Breast epithelium (tissue), 4 donors: ENCODE measurements around the gene FAM114A1. TPM values are rescaled to one million over a fixed set of nuclear protein-coding genes. Genes with fewer than 3 reads are reported as not detected.
A peak's percentile ranks its signal among the peaks of the same experiment; 100 is the strongest.

Experiments used
- DNase-seq, 2 donors: peaks; one replicate each; pipeline ENCODE4 v3.0.0-alpha.2; 2019; ENCODE audit warnings: low spot score in 2 of 2
- H3K27ac ChIP-seq, 2 donors: fragments of 200-600 bp; sonication (generic) in 1 of 2; one replicate each; pipeline ENCODE4 v1.5.1; 2016 to 2019; ENCODE audit warnings: mild to moderate bottlenecking in 1 of 2
- H3K27me3 ChIP-seq, 2 donors: fragments of 200-600 bp; sonication (generic) in 1 of 2; one replicate each; pipeline versions ENCODE4 v1.5.1 to v1.6.0; 2017 to 2019; ENCODE audit warnings: control low read depth in 1 of 2, mild to moderate bottlenecking in 1 of 2
- H3K36me3 ChIP-seq: fragments of 200-600 bp; one replicate; pipeline ENCODE4 v1.5.1; 2019
- H3K4me1 ChIP-seq, 2 donors: fragments of 200-600 bp; sonication (generic); one replicate each; pipeline ENCODE4 v1.5.1; 2016 to 2019; ENCODE audit warnings: control low read depth in 1 of 2
- H3K4me3 ChIP-seq, 3 donors: fragments of 200-600 bp; sonication (generic); 1 replicate in 2 of 3; 2 replicates in 1 of 3; pipeline ENCODE4 v1.5.1; 2016 to 2019; ENCODE audit warnings: mild to moderate bottlenecking in 3 of 3, moderate library complexity in 2 of 3
- H3K9me3 ChIP-seq, 2 donors: fragments of 200-600 bp; sonication (generic) in 1 of 2; one replicate each; pipeline ENCODE4 v1.5.1; 2016 to 2019; ENCODE audit warnings: control low read depth in 1 of 2
- POLR2A ChIP-seq: fragments of 450-650 bp; IDR thresholded peaks from one replicate; pipeline ENCODE4 v1.6.1; 2016; ENCODE audit warnings: antibody characterized with exemption, mild to moderate bottlenecking, moderate library complexity
- POLR2AphosphoS5 ChIP-seq, 3 donors: sonication (generic); formaldehyde crosslinking; IDR thresholded peaks; one replicate each; pipeline ENCODE4 v1.6.1; 2017; ENCODE audit warnings: antibody characterized with exemption in 3 of 3
- intact Hi-C: fragments of 100-400 bp; cut with DNase I; formaldehyde crosslinking; loops from one replicate; pipeline ENCODE4 v1.15.1; 2023; ENCODE audit warnings: low total_unique reads
- total RNA-seq, 3 donors: library from RNA; depleted of rRNA; stranded (reverse); fragments of >200 nt; gene quantifications; one replicate each; pipeline ENCODE4 v1.1.0, GENCODE V29; 2016
- TF ChIP-seq, protein P1 (sequence below), 3 donors: fragments of 450-650 bp; IDR thresholded peaks; one replicate each; pipeline ENCODE4 v1.5.1; 2016 to 2017; ENCODE audit warnings: antibody characterized with exemption in 3 of 3, mild to moderate bottlenecking in 3 of 3, moderate library complexity in 3 of 3

The FAM114A1 gene
- total RNA-seq, 3 donors from 2014 or later = 74.6 to 109 (median 85.9) TPM

DNA sequence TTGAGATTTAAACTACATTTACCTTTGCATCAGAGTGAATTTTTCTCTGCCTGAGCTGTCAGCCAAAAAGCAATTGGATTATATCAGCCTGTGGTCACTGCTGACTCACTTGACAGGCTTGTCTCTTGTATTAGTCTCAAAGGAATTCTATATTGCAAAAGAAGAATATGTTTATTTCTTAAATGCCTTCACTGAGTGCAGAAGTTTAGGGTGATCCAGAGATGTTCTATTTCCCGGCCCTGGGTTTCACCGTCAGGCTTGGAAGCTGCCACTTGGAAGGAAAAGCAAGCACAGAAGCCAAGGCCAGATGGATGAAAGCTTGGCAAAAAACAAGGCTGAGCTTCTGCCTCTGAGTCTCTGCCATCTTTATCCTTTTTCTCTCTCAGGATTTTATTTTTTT lies 80.9 kb downstream of the FAM114A1 start:
- Histone ChIP-seq H3K4me3 (no peak overlapping the region), H3K9me3 (no peaks in the 10 kb centered on the region), H3K27me3 (no peaks in the 10 kb centered on the region), H3K36me3 (no peaks in the 10 kb centered on the region), H3K4me1 (no peaks in the 10 kb centered on the region), H3K27ac (peak overlapping the region in 1 of 2 donors; percentile 8)
- TF ChIP-seq POLR2AphosphoS5 (IDR thresholded peaks at IDR 0.05) = no peak
- TF ChIP-seq POLR2A = no peak
- TF ChIP-seq, protein P1, sequence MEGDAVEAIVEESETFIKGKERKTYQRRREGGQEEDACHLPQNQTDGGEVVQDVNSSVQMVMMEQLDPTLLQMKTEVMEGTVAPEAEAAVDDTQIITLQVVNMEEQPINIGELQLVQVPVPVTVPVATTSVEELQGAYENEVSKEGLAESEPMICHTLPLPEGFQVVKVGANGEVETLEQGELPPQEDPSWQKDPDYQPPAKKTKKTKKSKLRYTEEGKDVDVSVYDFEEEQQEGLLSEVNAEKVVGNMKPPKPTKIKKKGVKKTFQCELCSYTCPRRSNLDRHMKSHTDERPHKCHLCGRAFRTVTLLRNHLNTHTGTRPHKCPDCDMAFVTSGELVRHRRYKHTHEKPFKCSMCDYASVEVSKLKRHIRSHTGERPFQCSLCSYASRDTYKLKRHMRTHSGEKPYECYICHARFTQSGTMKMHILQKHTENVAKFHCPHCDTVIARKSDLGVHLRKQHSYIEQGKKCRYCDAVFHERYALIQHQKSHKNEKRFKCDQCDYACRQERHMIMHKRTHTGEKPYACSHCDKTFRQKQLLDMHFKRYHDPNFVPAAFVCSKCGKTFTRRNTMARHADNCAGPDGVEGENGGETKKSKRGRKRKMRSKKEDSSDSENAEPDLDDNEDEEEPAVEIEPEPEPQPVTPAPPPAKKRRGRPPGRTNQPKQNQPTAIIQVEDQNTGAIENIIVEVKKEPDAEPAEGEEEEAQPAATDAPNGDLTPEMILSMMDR (IDR thresholded peaks at IDR 0.05) = no peak
- no peak for DNase-seq
- intact Hi-C loops = no loop called here

- TF ChIP-seq POLR2AphosphoS5 (IDR thresholded peaks at IDR 0.05) (no peak), POLR2A (no peak)
- TF ChIP-seq, protein P1 (IDR thresholded peaks at IDR 0.05) = no peak
- Histone ChIP-seq H3K27me3 (no peaks in the 10 kb centered on the region), H3K27ac (no peak overlapping the region), H3K4me1 (no peaks in the 10 kb centered on the region), H3K4me3 (no peak overlapping the region), H3K36me3 (no peaks in the 10 kb centered on the region), H3K9me3 (no peaks in the 10 kb centered on the region)
- intact Hi-C loops = no loop called here
- DNase-seq = no peak
Measured at GRCh38 chr4:38949411-38950051, 81.9 kb downstream of the FAM114A1 start.

- Histone ChIP-seq H3K27me3 (no peaks in the 10 kb centered on the region), H3K9me3 (no peaks in the 10 kb centered on the region), H3K27ac (no peak overlapping the region), H3K36me3 (no peaks in the 10 kb centered on the region), H3K4me3 (no peak overlapping the region), H3K4me1 (no peaks in the 10 kb centered on the region)
- no peak for DNase-seq
- intact Hi-C loops = no loop called here
- TF ChIP-seq POLR2AphosphoS5 (IDR thresholded peaks at IDR 0.05) (no peak), POLR2A (no peak)
- TF ChIP-seq, protein P1 (IDR thresholded peaks at IDR 0.05) = no peak
Measured at GRCh38 chr4:38950159-38950558, 82.6 kb downstream of the FAM114A1 start.

GRCh38 chr4:38950734-38951133 lies 83.1 kb downstream of the FAM114A1 start:
- Histone ChIP-seq H3K4me3 (no peak overlapping the region), H3K27me3 (no peaks in the 10 kb centered on the region), H3K27ac (no peak overlapping the region), H3K4me1 (no peaks in the 10 kb centered on the region), H3K36me3 (no peaks in the 10 kb centered on the region), H3K9me3 (no peaks in the 10 kb centered on the region)
- intact Hi-C loops = no loop called here
- TF ChIP-seq, protein P1 (IDR thresholded peaks at IDR 0.05) = no peak
- TF ChIP-seq POLR2A = no peak
- TF ChIP-seq POLR2AphosphoS5 (IDR thresholded peaks at IDR 0.05) = no peak
- no peak for DNase-seq

DNA sequence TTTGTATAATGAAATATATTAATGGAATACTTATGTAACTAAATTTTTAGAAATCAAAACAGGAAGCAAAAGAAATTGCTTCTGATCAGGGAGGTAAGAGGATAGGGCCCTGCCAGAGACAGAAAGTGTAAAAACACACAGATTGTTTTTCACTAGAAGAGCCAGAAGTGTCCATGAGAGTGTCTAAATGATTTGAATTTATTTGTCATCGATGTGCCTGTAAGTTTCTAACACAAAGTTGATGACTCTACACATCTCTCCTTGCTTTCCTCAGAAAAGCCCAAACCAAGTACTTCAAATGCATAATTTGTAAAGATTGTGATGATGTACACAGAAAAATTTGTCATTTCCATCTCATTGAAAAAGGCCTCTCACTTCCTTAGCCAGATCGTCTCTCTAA lies 84.0 kb downstream of the FAM114A1 start:
- TF ChIP-seq POLR2AphosphoS5 (IDR thresholded peaks at IDR 0.05) (no peak), POLR2A (no peak)
- TF ChIP-seq, protein P1 (IDR thresholded peaks at IDR 0.05) = no peak
- H3K27ac ChIP-seq = no peak overlapping the region
- no peaks in the 10 kb centered on the region for H3K27me3 ChIP-seq
- H3K36me3 ChIP-seq = no peaks in the 10 kb centered on the region
- DNase-seq = no peak
- intact Hi-C loops = no loop called here
- no peaks in the 10 kb centered on the region for H3K9me3 ChIP-seq
- H3K4me3 ChIP-seq = no peak overlapping the region
- H3K4me1 ChIP-seq = no peaks in the 10 kb centered on the region
